Skeletal muscle satellite cell (primary cell): ENCODE data around the gene CR1. TPM values are rescaled to one million over a fixed set of nuclear protein-coding genes. Genes with fewer than 3 reads are reported as not detected.

ENCODE experiments used
- H3K27me3 ChIP-seq: 2 replicates; pipeline ENCODE4 v1.7.0; 2013; ENCODE audit warnings: low read length; ENCODE audit not compliant: control insufficient read depth, insufficient read depth
- H3K36me3 ChIP-seq: 2 replicates; pipeline ENCODE4 v1.7.0; 2013; ENCODE audit warnings: mild to moderate bottlenecking, control low read depth, low read length; ENCODE audit not compliant: insufficient read depth
- H3K4me1 ChIP-seq: 2 replicates; pipeline ENCODE4 v1.7.0; 2013; ENCODE audit warnings: low read length; ENCODE audit not compliant: control insufficient read depth, insufficient read depth
- H3K4me2 ChIP-seq: 2 replicates; pipeline ENCODE4 v1.7.0; 2013; ENCODE audit warnings: mild to moderate bottlenecking, low read length
- H3K4me3 ChIP-seq: 2 replicates; pipeline ENCODE4 v1.7.0; 2013; ENCODE audit warnings: low read length
- H3K9ac ChIP-seq: 2 replicates; pipeline ENCODE4 v1.7.0; 2013; ENCODE audit warnings: mild to moderate bottlenecking, low read depth, low read length, moderate library complexity
- H3K9me3 ChIP-seq: replicated peaks from 2 replicates; pipeline ENCODE4 v1.7.0; 2013; ENCODE audit warnings: mild to moderate bottlenecking, control low read depth, low read length
- total RNA-seq: library from RNA; depleted of rRNA; stranded (reverse); fragments of >200 nt; gene quantifications from 2 replicates; pipeline ENCODE4 v1.2.3, GENCODE V29; 2012; rRNA removed

Gene CR1
- not detected in 2 replicates for total RNA-seq

- peak within 1 kb of the TSS; percentile 34 for H3K4me3 ChIP-seq
- H3K4me2 ChIP-seq = peak within 1 kb of the TSS; percentile 61
- H3K9ac ChIP-seq = no peak within 1 kb of the TSS
- H3K36me3 ChIP-seq = no peaks in the 10 kb centered on the region
- no peaks in the 10 kb centered on the region for H3K4me1 ChIP-seq
- peaks cover 73% of the 10 kb centered on the region for H3K27me3 ChIP-seq
- H3K9me3 ChIP-seq = no peaks in the 10 kb centered on the region
Observed at GRCh38 chr1:207495801-207496792, at the start of gene CR1. Gene CR1, plus strand, starts transcription at chr1:207496157. Its CDS starts 111 bp downstream, at chr1:207496268.

- H3K9ac ChIP-seq = no peak overlapping the region
- peaks cover 83% of the 10 kb centered on the region for H3K27me3 ChIP-seq
- H3K4me1 ChIP-seq = peaks cover 9% of the 10 kb centered on the region
- H3K4me3 ChIP-seq = no peak overlapping the region
- H3K4me2 ChIP-seq = no peak overlapping the region
- no peaks in the 10 kb centered on the region for H3K36me3 ChIP-seq
- H3K9me3 ChIP-seq = no peaks in the 10 kb centered on the region
Observed at GRCh38 chr1:207453710-207454045, 42.3 kb upstream of the CR1 start.

- peak within 1 kb of the TSS; percentile 29 for H3K4me3 ChIP-seq
- H3K36me3 ChIP-seq = no peaks in the 10 kb centered on the region
- H3K9ac ChIP-seq = no peak within 1 kb of the TSS
- peaks cover 89% of the 10 kb centered on the region for H3K27me3 ChIP-seq
- H3K4me1 ChIP-seq = peaks cover 9% of the 10 kb centered on the region
- H3K9me3 ChIP-seq = no peaks in the 10 kb centered on the region
- H3K4me2 ChIP-seq = peak within 1 kb of the TSS; percentile 42
Observed at GRCh38 chr1:207454046-207454964, 41.7 kb upstream of the CR1 start, which contains the start of gene CR2. Gene CR2, plus strand, starts transcription at chr1:207454328. Its CDS starts 91 bp downstream, at chr1:207454419.

- no peak overlapping the region for H3K4me3 ChIP-seq
- peaks cover 9% of the 10 kb centered on the region for H3K4me1 ChIP-seq
- no peaks in the 10 kb centered on the region for H3K36me3 ChIP-seq
- no peaks in the 10 kb centered on the region for H3K9me3 ChIP-seq
- H3K4me2 ChIP-seq = no peak overlapping the region
- no peak overlapping the region for H3K9ac ChIP-seq
- H3K27me3 ChIP-seq = peaks cover 92% of the 10 kb centered on the region
Observed at GRCh38 chr1:207455183-207455754, 40.7 kb upstream of the CR1 start.

GRCh38 chr1:207458414-207458813 lies 37.5 kb upstream of the CR1 start:
- Histone ChIP-seq H3K4me2 (no peak overlapping the region), H3K9me3 (no peaks in the 10 kb centered on the region), H3K4me1 (peaks cover 9% of the 10 kb centered on the region), H3K9ac (no peak overlapping the region), H3K36me3 (no peaks in the 10 kb centered on the region), H3K4me3 (no peak overlapping the region), H3K27me3 (peaks cover 66% of the 10 kb centered on the region)

- Histone ChIP-seq H3K4me3 (no peak overlapping the region), H3K9ac (no peak overlapping the region), H3K4me1 (peaks cover 8% of the 10 kb centered on the region), H3K36me3 (no peaks in the 10 kb centered on the region), H3K4me2 (no peak overlapping the region), H3K27me3 (peaks cover 60% of the 10 kb centered on the region), H3K9me3 (no peaks in the 10 kb centered on the region)
Observed at GRCh38 chr1:207459008-207459407, 36.9 kb upstream of the CR1 start.

- H3K4me1 ChIP-seq = no peaks in the 10 kb centered on the region
- H3K4me3 ChIP-seq = no peak overlapping the region
- no peaks in the 10 kb centered on the region for H3K36me3 ChIP-seq
- H3K4me2 ChIP-seq = no peak overlapping the region
- no peaks in the 10 kb centered on the region for H3K9me3 ChIP-seq
- no peak overlapping the region for H3K9ac ChIP-seq
- H3K27me3 ChIP-seq = peaks cover 34% of the 10 kb centered on the region
Observed at GRCh38 chr1:207461649-207462048, 34.3 kb upstream of the CR1 start.

- H3K4me3 ChIP-seq = no peak overlapping the region
- no peak overlapping the region for H3K9ac ChIP-seq
- H3K4me2 ChIP-seq = no peak overlapping the region
- H3K27me3 ChIP-seq = peaks cover 25% of the 10 kb centered on the region
- no peaks in the 10 kb centered on the region for H3K4me1 ChIP-seq
- no peaks in the 10 kb centered on the region for H3K9me3 ChIP-seq
- H3K36me3 ChIP-seq = no peaks in the 10 kb centered on the region
Observed at GRCh38 chr1:207462535-207462934, 33.4 kb upstream of the CR1 start.

GRCh38 chr1:207463021-207463420 lies 32.9 kb upstream of the CR1 start:
- Histone ChIP-seq H3K4me2 (no peak overlapping the region), H3K9ac (no peak overlapping the region), H3K4me3 (no peak overlapping the region), H3K36me3 (no peaks in the 10 kb centered on the region), H3K9me3 (no peaks in the 10 kb centered on the region), H3K4me1 (no peaks in the 10 kb centered on the region), H3K27me3 (peaks cover 22% of the 10 kb centered on the region)

- H3K36me3 ChIP-seq = no peaks in the 10 kb centered on the region
- no peaks in the 10 kb centered on the region for H3K9me3 ChIP-seq
- H3K9ac ChIP-seq = no peak overlapping the region
- no peak overlapping the region for H3K4me2 ChIP-seq
- peaks cover 16% of the 10 kb centered on the region for H3K27me3 ChIP-seq
- H3K4me1 ChIP-seq = no peaks in the 10 kb centered on the region
- no peak overlapping the region for H3K4me3 ChIP-seq
Observed at GRCh38 chr1:207463571-207463970, 32.4 kb upstream of the CR1 start.

- no peaks in the 10 kb centered on the region for H3K36me3 ChIP-seq
- H3K4me1 ChIP-seq = no peaks in the 10 kb centered on the region
- H3K9ac ChIP-seq = no peak overlapping the region
- H3K9me3 ChIP-seq = no peaks in the 10 kb centered on the region
- H3K4me2 ChIP-seq = no peak overlapping the region
- no peak overlapping the region for H3K4me3 ChIP-seq
- peaks cover 9% of the 10 kb centered on the region for H3K27me3 ChIP-seq
Observed at GRCh38 chr1:207470927-207471326, 25.0 kb upstream of the CR1 start.
